ENCODE data around the gene CPE.
A peak's percentile ranks its signal among the peaks of the same experiment; 100 is the strongest.

- TF ChIP-seq CTCF (conservative IDR thresholded peaks at IDR 0.05; ENCODE audit: low read length) (peak; percentile 78), EZH2phosphoT487 (IDR thresholded peaks at IDR 0.05; ENCODE audit: borderline replicate concordance, low read depth, low read length) (no peak)
Observed at GRCh38 chr4:165343353-165344191, 35.2 kb upstream of the CPE start.
